Neural cell (in vitro differentiated cells): ENCODE data around the gene CD180. TPM values are rescaled to one million over a fixed set of nuclear protein-coding genes. Genes with fewer than 3 reads are reported as not detected.

ENCODE experiments used
- H2AFZ ChIP-seq: fragments of 200-600, 300-800 bp; sonication (generic), shearing (Covaris generic); 2 replicates; pipeline ENCODE4 v1.6.0; 2014; ENCODE audit warnings: low read depth, mild to moderate bottlenecking, antibody characterized with exemption, low read length, moderate library complexity
- H3F3A ChIP-seq: fragments of 200-600 bp; shearing (Covaris generic); 2 replicates; pipeline ENCODE4 v1.6.1; 2016; ENCODE audit warnings: mild to moderate bottlenecking, moderate library complexity, mixed read lengths, antibody characterized with exemption, low read length; ENCODE audit not compliant: insufficient read depth, poor library complexity, severe bottlenecking
- H3K27ac ChIP-seq: fragments of 200-600, 300-800 bp; sonication (generic), shearing (Covaris generic); 2 replicates; pipeline ENCODE4 v1.5.1; 2014; ENCODE audit warnings: mild to moderate bottlenecking, low read length, moderate library complexity
- H3K27me3 ChIP-seq: fragments of 300-800, 200-600 bp; sonication (generic), shearing (Covaris generic); 2 replicates; pipeline ENCODE4 v1.6.0; 2014; ENCODE audit warnings: mild to moderate bottlenecking, low read depth, low read length, moderate library complexity; ENCODE audit not compliant: insufficient read depth
- H3K36me3 ChIP-seq: fragments of 300-800, 200-600 bp; sonication (generic), shearing (Covaris generic); 2 replicates; pipeline ENCODE4 v1.5.1; 2014; ENCODE audit warnings: mild to moderate bottlenecking, antibody characterized with exemption, low read length, moderate library complexity; ENCODE audit not compliant: insufficient read depth
- H3K4me2 ChIP-seq: fragments of 300-800, 200-600 bp; sonication (generic), shearing (Covaris generic); 2 replicates; pipeline ENCODE4 v1.6.0; 2014; ENCODE audit warnings: mild to moderate bottlenecking, low read length
- H3K4me3 ChIP-seq: fragments of 300-800, 200-600 bp; sonication (generic), shearing (Covaris generic); 2 replicates; pipeline ENCODE4 v1.5.1; 2014; ENCODE audit warnings: mild to moderate bottlenecking, low read length, moderate library complexity
- H3K79me2 ChIP-seq: fragments of 200-600 bp; shearing (Covaris generic); replicated peaks from 2 replicates; pipeline ENCODE4 v1.6.0; 2014; ENCODE audit warnings: mild to moderate bottlenecking, low read length, moderate library complexity; ENCODE audit not compliant: insufficient read depth
- H3K9ac ChIP-seq: fragments of 300-800, 200-600 bp; sonication (generic), shearing (Covaris generic); 2 replicates; pipeline ENCODE4 v1.6.1; 2016; ENCODE audit warnings: mild to moderate bottlenecking, low read length, mixed read lengths
- H3K9me2 ChIP-seq: fragments of 200-600 bp; shearing (Covaris generic); 2 replicates; pipeline ENCODE4 v1.6.1; 2016; ENCODE audit warnings: mild to moderate bottlenecking, low read length, mixed read lengths; ENCODE audit not compliant: insufficient read depth
- H3K9me3 ChIP-seq: fragments of 200-600, 300-800 bp; sonication (generic), shearing (Covaris generic); 2 replicates; pipeline ENCODE4 v1.6.1; 2016; ENCODE audit warnings: mild to moderate bottlenecking, mixed run types, low read length, moderate library complexity, mixed read lengths
- H4K20me1 ChIP-seq: fragments of 200-600 bp; shearing (Covaris generic); 2 replicates; pipeline ENCODE4 v1.6.1; 2016; ENCODE audit warnings: mild to moderate bottlenecking, mixed run types; ENCODE audit not compliant: insufficient read depth
- EP300 ChIP-seq: fragments of 450-650 bp; conservative IDR thresholded peaks from 2 replicates; pipeline ENCODE4 v1.6.1; 2014; ENCODE audit warnings: antibody characterized with exemption, mild to moderate bottlenecking, moderate library complexity; ENCODE audit not compliant: poor library complexity, severe bottlenecking
- EZH2 ChIP-seq: fragments of 200-600, 300-800 bp; shearing (Covaris generic), sonication (generic); IDR thresholded peaks from 2 replicates; pipeline ENCODE4 v1.6.1; 2014; ENCODE audit warnings: antibody characterized with exemption, low read length, borderline replicate concordance, mild to moderate bottlenecking; ENCODE audit not compliant: insufficient read depth, poor library complexity, severe bottlenecking
- MXI1 ChIP-seq: fragments of 450-650 bp; conservative IDR thresholded peaks from 2 replicates; pipeline ENCODE4 v1.6.1; 2014; ENCODE audit warnings: antibody characterized with exemption, mild to moderate bottlenecking; ENCODE audit not compliant: poor library complexity, severe bottlenecking
- POLR2AphosphoS5 ChIP-seq: IDR thresholded peaks from 2 replicates; pipeline ENCODE4 v1.6.1; 2012
- RAD21 ChIP-seq: fragments of 450-650 bp; conservative IDR thresholded peaks from 2 replicates; pipeline ENCODE4 v1.6.1; 2014; ENCODE audit warnings: antibody characterized with exemption, mild to moderate bottlenecking, moderate library complexity
- SMC3 ChIP-seq: fragments of 450-650 bp; conservative IDR thresholded peaks from 2 replicates; pipeline ENCODE4 v1.6.1; 2014; ENCODE audit warnings: antibody characterized with exemption, mild to moderate bottlenecking, moderate library complexity; ENCODE audit not compliant: poor library complexity
- TAF1 ChIP-seq: IDR thresholded peaks from 2 replicates; pipeline ENCODE4 v1.6.1; 2012; ENCODE audit warnings: low read depth
- polyA plus RNA-seq: library from polyadenylated mRNA; depleted of rRNA; stranded (reverse); fragments of >200 nt; gene quantifications from 2 replicates; pipeline ENCODE4 v1.2.3, GENCODE V29; 2014
- TF ChIP-seq, protein P1 (sequence below): fragments of 450-650 bp; IDR thresholded peaks from 2 replicates; pipeline ENCODE4 v1.5.1; 2014; ENCODE audit warnings: antibody characterized with exemption, mild to moderate bottlenecking, moderate library complexity; ENCODE audit not compliant: poor library complexity, severe bottlenecking
- TF ChIP-seq, protein P2 (sequence below): IDR thresholded peaks from 2 replicates; pipeline ENCODE4 v1.6.1; 2012; ENCODE audit warnings: borderline replicate concordance

Gene CD180
- polyA plus RNA-seq, 1 donor from 2014 or later, result not detected

- H4K20me1 ChIP-seq, result no peaks in the 10 kb centered on the region
- no peak overlapping the region for H3K27ac ChIP-seq
- H3K4me2 ChIP-seq, result no peak overlapping the region
Measured at GRCh38 chr5:67243944-67244343, 47.3 kb upstream of the CD180 start.

GRCh38 chr5:67243349-67243748 lies 46.8 kb upstream of the CD180 start:
- no peaks in the 10 kb centered on the region for H3K9me2 ChIP-seq
- TF ChIP-seq RAD21 (no peak), POLR2AphosphoS5 (no peak), TAF1 (no peak)
- TF ChIP-seq, protein P1, sequence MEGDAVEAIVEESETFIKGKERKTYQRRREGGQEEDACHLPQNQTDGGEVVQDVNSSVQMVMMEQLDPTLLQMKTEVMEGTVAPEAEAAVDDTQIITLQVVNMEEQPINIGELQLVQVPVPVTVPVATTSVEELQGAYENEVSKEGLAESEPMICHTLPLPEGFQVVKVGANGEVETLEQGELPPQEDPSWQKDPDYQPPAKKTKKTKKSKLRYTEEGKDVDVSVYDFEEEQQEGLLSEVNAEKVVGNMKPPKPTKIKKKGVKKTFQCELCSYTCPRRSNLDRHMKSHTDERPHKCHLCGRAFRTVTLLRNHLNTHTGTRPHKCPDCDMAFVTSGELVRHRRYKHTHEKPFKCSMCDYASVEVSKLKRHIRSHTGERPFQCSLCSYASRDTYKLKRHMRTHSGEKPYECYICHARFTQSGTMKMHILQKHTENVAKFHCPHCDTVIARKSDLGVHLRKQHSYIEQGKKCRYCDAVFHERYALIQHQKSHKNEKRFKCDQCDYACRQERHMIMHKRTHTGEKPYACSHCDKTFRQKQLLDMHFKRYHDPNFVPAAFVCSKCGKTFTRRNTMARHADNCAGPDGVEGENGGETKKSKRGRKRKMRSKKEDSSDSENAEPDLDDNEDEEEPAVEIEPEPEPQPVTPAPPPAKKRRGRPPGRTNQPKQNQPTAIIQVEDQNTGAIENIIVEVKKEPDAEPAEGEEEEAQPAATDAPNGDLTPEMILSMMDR, result no peak
- no peak overlapping the region for H3K27ac ChIP-seq
- no peak overlapping the region for H3K4me2 ChIP-seq
- no peaks in the 10 kb centered on the region for H4K20me1 ChIP-seq
- H3K27me3 ChIP-seq, result no peaks in the 10 kb centered on the region
- H3K79me2 ChIP-seq, result no peaks in the 10 kb centered on the region
- H3K9ac ChIP-seq, result no peak overlapping the region
- no peak overlapping the region for H3K4me3 ChIP-seq
- H3F3A ChIP-seq, result no peaks in the 10 kb centered on the region
- no peaks in the 10 kb centered on the region for H3K36me3 ChIP-seq
- H3K9me3 ChIP-seq, result no peaks in the 10 kb centered on the region
- H2AFZ ChIP-seq, result no peak overlapping the region

More at GRCh38 chr5:67243944-67244343, 47.3 kb upstream of the CD180 start:
- Histone ChIP-seq H3K9me2 (no peaks in the 10 kb centered on the region), H3K9me3 (no peaks in the 10 kb centered on the region), H2AFZ (no peak overlapping the region), H3F3A (no peaks in the 10 kb centered on the region), H3K9ac (no peak overlapping the region), H3K27me3 (no peaks in the 10 kb centered on the region), H3K4me3 (no peak overlapping the region), H3K79me2 (no peaks in the 10 kb centered on the region), H3K36me3 (no peaks in the 10 kb centered on the region)
- TF ChIP-seq, protein P1, result no peak
- TF ChIP-seq TAF1 (no peak), EP300 (no peak), SMC3 (no peak), POLR2AphosphoS5 (no peak), EZH2 (no peak), RAD21 (no peak), MXI1 (no peak)
- TF ChIP-seq, protein P2, sequence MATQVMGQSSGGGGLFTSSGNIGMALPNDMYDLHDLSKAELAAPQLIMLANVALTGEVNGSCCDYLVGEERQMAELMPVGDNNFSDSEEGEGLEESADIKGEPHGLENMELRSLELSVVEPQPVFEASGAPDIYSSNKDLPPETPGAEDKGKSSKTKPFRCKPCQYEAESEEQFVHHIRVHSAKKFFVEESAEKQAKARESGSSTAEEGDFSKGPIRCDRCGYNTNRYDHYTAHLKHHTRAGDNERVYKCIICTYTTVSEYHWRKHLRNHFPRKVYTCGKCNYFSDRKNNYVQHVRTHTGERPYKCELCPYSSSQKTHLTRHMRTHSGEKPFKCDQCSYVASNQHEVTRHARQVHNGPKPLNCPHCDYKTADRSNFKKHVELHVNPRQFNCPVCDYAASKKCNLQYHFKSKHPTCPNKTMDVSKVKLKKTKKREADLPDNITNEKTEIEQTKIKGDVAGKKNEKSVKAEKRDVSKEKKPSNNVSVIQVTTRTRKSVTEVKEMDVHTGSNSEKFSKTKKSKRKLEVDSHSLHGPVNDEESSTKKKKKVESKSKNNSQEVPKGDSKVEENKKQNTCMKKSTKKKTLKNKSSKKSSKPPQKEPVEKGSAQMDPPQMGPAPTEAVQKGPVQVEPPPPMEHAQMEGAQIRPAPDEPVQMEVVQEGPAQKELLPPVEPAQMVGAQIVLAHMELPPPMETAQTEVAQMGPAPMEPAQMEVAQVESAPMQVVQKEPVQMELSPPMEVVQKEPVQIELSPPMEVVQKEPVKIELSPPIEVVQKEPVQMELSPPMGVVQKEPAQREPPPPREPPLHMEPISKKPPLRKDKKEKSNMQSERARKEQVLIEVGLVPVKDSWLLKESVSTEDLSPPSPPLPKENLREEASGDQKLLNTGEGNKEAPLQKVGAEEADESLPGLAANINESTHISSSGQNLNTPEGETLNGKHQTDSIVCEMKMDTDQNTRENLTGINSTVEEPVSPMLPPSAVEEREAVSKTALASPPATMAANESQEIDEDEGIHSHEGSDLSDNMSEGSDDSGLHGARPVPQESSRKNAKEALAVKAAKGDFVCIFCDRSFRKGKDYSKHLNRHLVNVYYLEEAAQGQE, result no peak
